HepG2 (cell line): ENCODE results near the gene PNKD. TPM values are rescaled to one million over a fixed set of nuclear protein-coding genes. Genes with fewer than 3 reads are reported as not detected.

Experiments
- ARNTL ChIP-seq: sonication (generic); formaldehyde crosslinking; IDR thresholded peaks from 2 replicates; pipeline ENCODE4 v1.4.0; 2020; ENCODE audit warnings: mild to moderate bottlenecking, missing genetic modification reagents
- CHD2 ChIP-seq: IDR thresholded peaks from 2 replicates; pipeline ENCODE4 v1.6.1; 2011; ENCODE audit warnings: low read depth, low read length, improper control_type of control experiment
- DNMT1 ChIP-seq: sonication (generic); formaldehyde crosslinking; IDR thresholded peaks from 2 replicates; pipeline ENCODE4 v1.5.1; 2020; ENCODE audit warnings: mild to moderate bottlenecking, missing genetic modification reagents
- KAT7 ChIP-seq: IDR thresholded peaks from 2 replicates; pipeline ENCODE4 v1.6.1; 2018; ENCODE audit warnings: borderline replicate concordance, missing compliant biosample characterization
- MED1 ChIP-seq: sonication (generic); formaldehyde crosslinking; IDR thresholded peaks from 2 replicates; pipeline ENCODE4 v1.4.0; 2020; ENCODE audit warnings: missing genetic modification reagents
- NCOR1 ChIP-seq: fragments of 200-600 bp; sonication (generic); IDR thresholded peaks from 2 replicates; pipeline ENCODE4 v1.7.0; 2017; ENCODE audit warnings: antibody characterized with exemption, low read length, borderline replicate concordance
- NKX3-1 ChIP-seq: sonication (generic); formaldehyde crosslinking; IDR thresholded peaks from 2 replicates; pipeline ENCODE4 v1.5.0; 2020; ENCODE audit warnings: missing genetic modification reagents
- NR2F6 ChIP-seq, 2 experiments: IDR thresholded peaks; 2 replicates each; pipeline ENCODE4 v1.6.1; 2016; ENCODE audit warnings: antibody characterized with exemption in 1 of 2, mild to moderate bottlenecking in 1 of 2
- PHF21A ChIP-seq: sonication (generic); formaldehyde crosslinking; IDR thresholded peaks from 2 replicates; pipeline ENCODE4 v1.5.0; 2020; ENCODE audit warnings: mild to moderate bottlenecking, missing genetic modification reagents
- ZNF205 ChIP-seq: IDR thresholded peaks from 2 replicates; pipeline ENCODE4 v1.6.1; 2018; ENCODE audit warnings: missing biosample characterization, missing genetic modification reagents
- ZNF567 ChIP-seq: sonication (generic); formaldehyde crosslinking; IDR thresholded peaks from 2 replicates; pipeline ENCODE4 v1.8.1; 2023; ENCODE audit warnings: mild to moderate bottlenecking, missing genetic modification reagents, borderline replicate concordance
- ZNF703 ChIP-seq: sonication (generic); formaldehyde crosslinking; IDR thresholded peaks from 2 replicates; pipeline ENCODE4 v1.5.1; 2020; ENCODE audit warnings: missing genetic modification reagents, mild to moderate bottlenecking, moderate library complexity, borderline replicate concordance
- ZNF747 ChIP-seq: sonication (generic); formaldehyde crosslinking; IDR thresholded peaks from 2 replicates; pipeline ENCODE4 v1.8.1; 2023; ENCODE audit warnings: missing genetic modification reagents, mild to moderate bottlenecking, borderline replicate concordance
- ZNF790 ChIP-seq: sonication (generic); formaldehyde crosslinking; IDR thresholded peaks from 2 replicates; pipeline ENCODE4 v1.8.0; 2022; ENCODE audit warnings: missing genetic modification reagents, mild to moderate bottlenecking, borderline replicate concordance
- ZNF841 ChIP-seq: sonication (generic); formaldehyde crosslinking; IDR thresholded peaks from 2 replicates; pipeline ENCODE4 v1.8.1; 2023; ENCODE audit warnings: missing genetic modification reagents, borderline replicate concordance
- ZSCAN25 ChIP-seq: sonication (generic); formaldehyde crosslinking; IDR thresholded peaks from 2 replicates; pipeline ENCODE4 v1.8.0; 2022; ENCODE audit warnings: mild to moderate bottlenecking, missing genetic modification reagents
- polyA plus RNA-seq, 8 experiments: library from polyadenylated mRNA; depleted of rRNA in 3 of 8; stranded (reverse) in 7 of 8; unstranded in 1 of 8; fragments of >200 nt; fragmentation: Illumina TruSeq in 4 of 8; extraction: Trizol in 4 of 8; gene quantifications; 2 replicates each; pipeline versions ENCODE4 v1.2.1 to v1.2.3, GENCODE V29; 2011 to 2016; ENCODE audit warnings: low read depth in 4 of 8, missing spikeins in 1 of 8, mixed read lengths in 1 of 8; ENCODE audit not compliant: insufficient read depth in 1 of 8
- total RNA-seq, 5 experiments: library from RNA; depleted of rRNA; stranded (reverse); fragments of >200 nt; fragmentation: Illumina TruSeq; extraction: Trizol; gene quantifications; 2 replicates each; pipeline ENCODE4 v1.2.3, GENCODE V29; 2016; ENCODE audit warnings: low read depth in 1 of 5
- TF ChIP-seq, protein P1 (sequence below): sonication (generic); formaldehyde crosslinking; IDR thresholded peaks from 2 replicates; pipeline ENCODE4 v1.8.1; 2023; ENCODE audit warnings: mild to moderate bottlenecking, missing genetic modification reagents, borderline replicate concordance
- TF ChIP-seq, protein P2 (sequence below): sonication (generic); formaldehyde crosslinking; IDR thresholded peaks from 2 replicates; pipeline ENCODE4 v1.4.0; 2020; ENCODE audit warnings: mild to moderate bottlenecking, missing genetic modification reagents, borderline replicate concordance
- TF ChIP-seq, protein P3 (sequence below): sonication (generic); formaldehyde crosslinking; IDR thresholded peaks from 2 replicates; pipeline ENCODE4 v1.4.0; 2020; ENCODE audit warnings: missing genetic modification reagents
- TF ChIP-seq, protein P4 (sequence below): sonication (generic); formaldehyde crosslinking; IDR thresholded peaks from 2 replicates; pipeline ENCODE4 v1.4.0; 2020; ENCODE audit warnings: missing genetic modification reagents, low read depth, mild to moderate bottlenecking, borderline replicate concordance

PNKD gene
- total and polyA plus RNA-seq, 2 of the 13 experiments (the other 11 are each of a cell fraction or from before 2014, with no cell fraction given): 55.9 to 80.4 TPM

DNA sequence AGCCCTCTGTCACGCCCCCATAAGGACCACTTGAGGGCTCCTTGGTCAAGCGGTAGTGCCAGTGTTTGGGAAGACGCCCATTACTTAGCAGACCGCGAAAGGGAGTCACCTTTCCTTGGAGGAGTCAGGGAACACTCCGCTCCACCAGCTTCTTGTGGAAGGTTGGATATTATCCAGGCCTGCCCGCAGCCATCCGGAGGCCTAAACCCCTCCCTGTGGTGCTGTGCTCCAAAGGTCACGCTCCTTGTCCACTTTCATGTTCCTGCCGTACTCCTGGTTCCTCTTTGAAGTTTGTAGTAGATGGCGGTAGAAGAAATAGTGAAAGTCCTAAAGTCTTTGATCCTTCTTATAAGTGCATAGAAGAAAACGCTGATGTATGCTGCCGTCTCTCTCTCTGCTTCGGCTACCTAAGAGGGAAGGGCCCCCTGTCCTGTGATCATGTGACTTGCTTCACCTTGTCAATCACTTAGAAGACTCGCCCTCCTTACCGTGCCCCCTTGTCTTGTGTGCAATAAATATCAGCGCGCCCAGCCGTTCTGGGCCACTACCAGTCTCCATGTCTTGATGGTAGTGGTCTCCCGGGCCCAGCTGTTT lies 84.6 kb downstream of the PNKD start (continued):
- TF ChIP-seq CHD2 (no peak), ZSCAN25 (0 out of 2 replicates have a peak, but pooled peaks have one; percentile 29), NKX3-1 (CRISPR knock-in tag) (no peak), KAT7 (CRISPR knock-in tag) (peak; percentile 75; the same call in 1 of the 2 replicates), ZNF747 (CRISPR knock-in tag) (no peak), ZNF703 (CRISPR knock-in tag) (no peak), ZNF841 (CRISPR knock-in tag) (no peak), ZNF205 (CRISPR knock-in tag) (no peak), MED1 (CRISPR knock-in tag) (peak; percentile 55; the same call in 1 of the 2 replicates), ARNTL (no peak), NR2F6 (IDR thresholded peaks at IDR 0.05) (peak; percentile 90), NR2F6 (CRISPR knock-in tag; IDR thresholded peaks at IDR 0.05) (peak; percentile 81), PHF21A (CRISPR knock-in tag) (peak; percentile 72), NCOR1 (peak; percentile 77; the same call in 1 of the 2 replicates), ZNF567 (CRISPR knock-in tag) (no peak), DNMT1 (CRISPR knock-in tag) (no peak), ZNF790 (CRISPR knock-in tag) (no peak)
- TF ChIP-seq, protein P1, sequence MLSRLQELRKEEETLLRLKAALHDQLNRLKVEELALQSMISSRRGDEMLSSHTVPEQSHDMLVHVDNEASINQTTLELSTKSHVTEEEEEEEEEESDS (CRISPR knock-in tag): no peak
- TF ChIP-seq, protein P2, sequence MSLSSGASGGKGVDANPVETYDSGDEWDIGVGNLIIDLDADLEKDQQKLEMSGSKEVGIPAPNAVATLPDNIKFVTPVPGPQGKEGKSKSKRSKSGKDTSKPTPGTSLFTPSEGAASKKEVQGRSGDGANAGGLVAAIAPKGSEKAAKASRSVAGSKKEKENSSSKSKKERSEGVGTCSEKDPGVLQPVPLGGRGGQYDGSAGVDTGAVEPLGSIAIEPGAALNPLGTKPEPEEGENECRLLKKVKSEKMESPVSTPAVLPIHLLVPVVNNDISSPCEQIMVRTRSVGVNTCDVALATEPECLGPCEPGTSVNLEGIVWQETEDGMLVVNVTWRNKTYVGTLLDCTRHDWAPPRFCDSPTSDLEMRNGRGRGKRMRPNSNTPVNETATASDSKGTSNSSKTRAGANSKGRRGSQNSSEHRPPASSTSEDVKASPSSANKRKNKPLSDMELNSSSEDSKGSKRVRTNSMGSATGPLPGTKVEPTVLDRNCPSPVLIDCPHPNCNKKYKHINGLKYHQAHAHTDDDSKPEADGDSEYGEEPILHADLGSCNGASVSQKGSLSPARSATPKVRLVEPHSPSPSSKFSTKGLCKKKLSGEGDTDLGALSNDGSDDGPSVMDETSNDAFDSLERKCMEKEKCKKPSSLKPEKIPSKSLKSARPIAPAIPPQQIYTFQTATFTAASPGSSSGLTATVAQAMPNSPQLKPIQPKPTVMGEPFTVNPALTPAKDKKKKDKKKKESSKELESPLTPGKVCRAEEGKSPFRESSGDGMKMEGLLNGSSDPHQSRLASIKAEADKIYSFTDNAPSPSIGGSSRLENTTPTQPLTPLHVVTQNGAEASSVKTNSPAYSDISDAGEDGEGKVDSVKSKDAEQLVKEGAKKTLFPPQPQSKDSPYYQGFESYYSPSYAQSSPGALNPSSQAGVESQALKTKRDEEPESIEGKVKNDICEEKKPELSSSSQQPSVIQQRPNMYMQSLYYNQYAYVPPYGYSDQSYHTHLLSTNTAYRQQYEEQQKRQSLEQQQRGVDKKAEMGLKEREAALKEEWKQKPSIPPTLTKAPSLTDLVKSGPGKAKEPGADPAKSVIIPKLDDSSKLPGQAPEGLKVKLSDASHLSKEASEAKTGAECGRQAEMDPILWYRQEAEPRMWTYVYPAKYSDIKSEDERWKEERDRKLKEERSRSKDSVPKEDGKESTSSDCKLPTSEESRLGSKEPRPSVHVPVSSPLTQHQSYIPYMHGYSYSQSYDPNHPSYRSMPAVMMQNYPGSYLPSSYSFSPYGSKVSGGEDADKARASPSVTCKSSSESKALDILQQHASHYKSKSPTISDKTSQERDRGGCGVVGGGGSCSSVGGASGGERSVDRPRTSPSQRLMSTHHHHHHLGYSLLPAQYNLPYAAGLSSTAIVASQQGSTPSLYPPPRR (CRISPR knock-in tag): no peak; the same call in 1 of the 2 replicates
- TF ChIP-seq, protein P3, sequence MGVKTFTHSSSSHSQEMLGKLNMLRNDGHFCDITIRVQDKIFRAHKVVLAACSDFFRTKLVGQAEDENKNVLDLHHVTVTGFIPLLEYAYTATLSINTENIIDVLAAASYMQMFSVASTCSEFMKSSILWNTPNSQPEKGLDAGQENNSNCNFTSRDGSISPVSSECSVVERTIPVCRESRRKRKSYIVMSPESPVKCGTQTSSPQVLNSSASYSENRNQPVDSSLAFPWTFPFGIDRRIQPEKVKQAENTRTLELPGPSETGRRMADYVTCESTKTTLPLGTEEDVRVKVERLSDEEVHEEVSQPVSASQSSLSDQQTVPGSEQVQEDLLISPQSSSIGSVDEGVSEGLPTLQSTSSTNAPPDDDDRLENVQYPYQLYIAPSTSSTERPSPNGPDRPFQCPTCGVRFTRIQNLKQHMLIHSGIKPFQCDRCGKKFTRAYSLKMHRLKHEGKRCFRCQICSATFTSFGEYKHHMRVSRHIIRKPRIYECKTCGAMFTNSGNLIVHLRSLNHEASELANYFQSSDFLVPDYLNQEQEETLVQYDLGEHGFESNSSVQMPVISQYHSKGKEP (CRISPR knock-in tag): no peak
- TF ChIP-seq, protein P4, sequence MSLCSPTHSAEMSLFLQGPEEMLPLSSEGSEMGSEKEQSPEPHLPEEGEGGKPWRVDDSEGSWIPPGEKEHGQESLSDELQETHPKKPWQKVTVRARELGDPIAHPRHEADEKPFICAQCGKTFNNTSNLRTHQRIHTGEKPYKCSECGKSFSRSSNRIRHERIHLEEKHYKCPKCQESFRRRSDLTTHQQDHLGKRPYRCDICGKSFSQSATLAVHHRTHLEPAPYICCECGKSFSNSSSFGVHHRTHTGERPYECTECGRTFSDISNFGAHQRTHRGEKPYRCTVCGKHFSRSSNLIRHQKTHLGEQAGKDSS: no peak
